ENCODE data around the gene SPATA46.

The SPATA46 gene

DNA sequence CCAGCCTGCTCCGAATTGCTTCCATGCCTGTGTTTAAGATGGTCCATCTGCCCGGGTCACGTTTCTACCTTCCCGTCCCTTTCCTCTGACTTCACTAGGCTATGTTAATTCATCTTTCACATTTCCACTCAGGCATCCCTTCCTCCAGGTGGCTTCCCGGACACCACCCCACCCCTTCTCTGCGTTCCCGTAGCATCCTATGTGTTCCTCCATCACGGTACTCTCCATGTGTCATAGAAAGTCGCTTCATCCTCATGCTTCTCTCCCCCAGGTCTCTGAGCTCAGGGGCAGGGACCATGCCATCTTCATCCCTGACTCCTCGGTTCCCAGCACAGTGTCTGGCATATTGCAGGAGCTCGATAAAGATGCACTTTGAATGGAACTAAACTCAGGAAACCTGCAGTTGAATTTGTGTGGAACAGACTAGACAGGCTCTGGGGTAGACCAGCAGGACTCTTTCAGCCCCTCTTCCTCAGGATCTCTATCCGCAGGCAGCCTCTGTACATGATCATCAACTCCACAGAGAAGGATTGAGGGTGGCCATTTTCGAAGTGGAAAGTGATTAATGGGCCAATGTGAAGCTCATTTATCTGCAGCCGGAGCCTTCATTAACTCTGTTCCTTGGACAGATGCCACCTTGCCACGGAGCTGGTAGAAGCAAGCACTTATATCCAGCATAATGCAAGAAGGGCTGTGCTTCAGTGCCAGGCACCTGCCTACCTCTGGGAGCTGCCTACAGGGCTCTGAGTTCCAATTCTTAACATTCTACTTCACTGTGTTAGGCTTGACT is 13.9 kb upstream of the SPATA46 start:
- DNase-seq = no peak

DNA sequence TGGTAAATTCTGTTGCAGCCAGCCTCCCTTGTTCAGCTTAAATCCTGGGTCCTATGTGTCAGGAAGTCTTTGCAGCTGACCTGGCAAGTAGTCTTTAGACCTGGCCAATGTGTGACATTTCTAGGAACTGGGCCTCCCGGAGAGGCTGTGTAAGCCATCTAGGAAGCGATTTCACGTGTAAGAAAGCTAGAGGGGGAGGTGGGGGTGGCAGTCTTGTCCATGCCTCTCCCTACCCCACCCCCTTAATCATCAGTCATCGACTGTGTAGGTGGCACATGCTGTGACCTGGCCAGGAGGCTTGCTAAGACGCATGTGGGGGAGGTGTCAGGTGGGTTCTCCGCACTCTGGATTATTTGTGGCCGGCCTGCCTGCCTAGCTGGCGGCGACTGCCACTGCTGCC is 13.3 kb upstream of the SPATA46 start:
- no peak for DNase-seq

DNA sequence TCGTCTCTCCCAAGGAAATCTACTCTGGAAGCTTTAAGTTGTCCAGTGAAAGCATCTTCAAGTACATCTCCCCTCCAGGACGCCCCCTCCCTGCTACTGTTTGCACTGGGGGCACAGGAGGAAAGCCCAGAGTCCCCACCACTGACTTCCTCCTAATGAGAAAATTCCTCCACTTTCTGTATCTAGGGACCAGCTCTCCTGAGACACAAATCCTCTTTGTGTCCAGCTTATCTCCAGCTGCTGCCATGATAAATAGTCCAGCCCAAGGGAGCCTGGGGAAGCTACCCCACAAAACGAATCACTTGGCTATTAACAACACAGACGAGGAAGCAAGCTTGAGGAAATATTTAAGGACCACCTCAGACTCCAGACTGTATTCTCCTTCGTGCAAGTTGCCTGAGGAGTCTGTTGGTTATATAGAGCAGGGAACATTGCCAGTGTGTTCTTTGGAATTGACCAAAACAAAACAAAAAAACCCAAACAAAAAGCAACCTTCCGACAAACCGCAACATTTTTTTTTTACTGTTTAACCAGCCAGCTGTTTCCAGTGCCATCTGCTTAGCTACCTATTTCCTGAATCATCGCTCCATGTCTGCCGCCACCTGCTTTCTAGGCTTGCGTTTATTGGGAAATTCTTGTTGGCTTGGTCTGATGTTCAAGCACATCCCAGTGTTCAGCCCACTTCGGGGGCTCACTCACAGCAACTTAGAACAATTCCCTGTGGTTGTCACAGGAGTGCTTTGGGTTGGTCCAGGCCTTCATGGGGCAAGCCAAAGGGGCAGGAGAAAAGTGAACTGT is 12.6 kb upstream of the SPATA46 start:
- no peak for DNase-seq

DNA sequence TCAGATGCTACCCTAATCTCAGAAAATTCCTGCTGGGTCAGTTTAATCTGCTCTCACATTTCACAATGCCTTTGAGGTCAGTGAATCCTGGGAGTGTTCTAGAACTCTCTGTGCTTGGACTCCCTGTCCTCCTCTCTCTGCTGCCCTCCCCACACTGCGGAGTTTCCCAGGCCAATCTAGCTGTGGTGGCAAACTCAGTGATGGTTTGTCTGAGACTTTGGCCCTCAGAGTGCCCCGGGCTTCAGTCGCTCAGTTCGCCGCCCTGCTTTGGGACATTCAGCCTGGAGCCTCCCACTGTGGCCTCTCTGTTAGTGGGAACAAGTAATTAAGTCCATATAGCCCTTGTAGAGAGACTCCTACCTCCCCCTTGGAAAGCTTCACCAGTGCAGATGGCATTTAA is 12.0 kb upstream of the SPATA46 start:
- no peak for DNase-seq

DNA sequence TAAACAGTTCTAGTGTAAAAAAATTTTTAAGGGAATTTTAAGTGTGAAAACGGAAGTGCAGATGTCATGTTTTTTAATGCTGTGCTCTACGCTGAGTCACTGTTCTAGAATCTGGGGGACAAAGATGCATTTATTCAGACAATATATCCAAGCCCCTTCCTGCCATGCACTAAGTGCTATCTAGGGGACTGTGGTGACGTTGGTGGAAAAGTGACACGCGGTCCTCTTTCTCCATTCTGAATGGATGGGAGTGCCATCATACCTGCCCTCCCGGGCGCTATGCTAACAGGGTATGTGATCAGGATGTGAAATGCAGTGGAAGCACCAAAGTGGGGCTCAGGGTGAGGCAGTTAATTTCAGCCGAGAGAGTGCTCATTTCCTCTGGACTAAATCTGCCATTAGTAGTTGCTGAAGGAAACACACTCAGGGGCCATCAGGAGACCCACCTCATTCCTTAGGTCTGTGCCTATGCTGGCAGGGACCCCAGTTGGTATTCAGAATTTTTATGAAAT is 11.5 kb upstream of the SPATA46 start:
- DNase-seq = no peak

DNA sequence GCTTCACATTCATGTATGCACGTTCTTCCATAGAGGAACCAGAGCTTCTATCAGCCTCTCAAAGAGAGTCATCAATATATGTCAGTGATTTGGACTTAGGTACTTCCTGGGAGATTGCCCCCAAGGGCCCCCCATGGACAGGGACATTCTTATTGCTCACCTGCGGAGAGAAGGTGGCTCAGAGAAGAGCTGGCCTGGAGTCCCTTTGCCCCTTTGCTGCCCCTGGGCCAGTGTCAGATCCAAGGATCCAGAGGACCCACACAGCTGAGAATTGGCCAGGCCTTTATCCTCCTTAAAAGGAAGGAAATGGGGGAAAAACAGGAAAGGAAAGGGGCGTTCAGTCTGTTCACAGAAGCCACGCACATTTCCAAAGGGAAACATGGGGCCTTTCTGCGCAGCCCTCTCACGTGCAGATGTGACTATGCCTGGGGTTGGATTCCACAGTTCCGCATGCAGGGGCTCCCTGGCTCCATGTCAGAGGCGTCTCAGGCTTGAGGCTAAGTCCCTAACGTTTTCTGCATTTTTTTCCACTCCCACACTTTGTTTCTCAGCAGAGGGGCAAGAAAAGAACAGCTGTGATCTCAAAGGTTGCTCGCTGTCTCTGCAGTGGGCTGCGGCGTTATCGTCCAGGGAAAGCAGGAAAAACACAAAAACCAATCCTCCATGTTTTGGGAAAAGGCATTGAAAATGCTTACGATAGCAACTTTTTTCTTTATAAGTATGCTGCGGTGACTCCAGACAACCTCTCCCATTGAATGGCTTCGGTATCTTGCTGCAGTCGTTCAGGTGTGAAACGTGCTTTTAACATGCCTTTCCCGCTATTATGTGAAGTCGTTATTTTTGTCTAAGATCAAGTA is 10.8 kb upstream of the SPATA46 start:
- no peak for DNase-seq

DNA sequence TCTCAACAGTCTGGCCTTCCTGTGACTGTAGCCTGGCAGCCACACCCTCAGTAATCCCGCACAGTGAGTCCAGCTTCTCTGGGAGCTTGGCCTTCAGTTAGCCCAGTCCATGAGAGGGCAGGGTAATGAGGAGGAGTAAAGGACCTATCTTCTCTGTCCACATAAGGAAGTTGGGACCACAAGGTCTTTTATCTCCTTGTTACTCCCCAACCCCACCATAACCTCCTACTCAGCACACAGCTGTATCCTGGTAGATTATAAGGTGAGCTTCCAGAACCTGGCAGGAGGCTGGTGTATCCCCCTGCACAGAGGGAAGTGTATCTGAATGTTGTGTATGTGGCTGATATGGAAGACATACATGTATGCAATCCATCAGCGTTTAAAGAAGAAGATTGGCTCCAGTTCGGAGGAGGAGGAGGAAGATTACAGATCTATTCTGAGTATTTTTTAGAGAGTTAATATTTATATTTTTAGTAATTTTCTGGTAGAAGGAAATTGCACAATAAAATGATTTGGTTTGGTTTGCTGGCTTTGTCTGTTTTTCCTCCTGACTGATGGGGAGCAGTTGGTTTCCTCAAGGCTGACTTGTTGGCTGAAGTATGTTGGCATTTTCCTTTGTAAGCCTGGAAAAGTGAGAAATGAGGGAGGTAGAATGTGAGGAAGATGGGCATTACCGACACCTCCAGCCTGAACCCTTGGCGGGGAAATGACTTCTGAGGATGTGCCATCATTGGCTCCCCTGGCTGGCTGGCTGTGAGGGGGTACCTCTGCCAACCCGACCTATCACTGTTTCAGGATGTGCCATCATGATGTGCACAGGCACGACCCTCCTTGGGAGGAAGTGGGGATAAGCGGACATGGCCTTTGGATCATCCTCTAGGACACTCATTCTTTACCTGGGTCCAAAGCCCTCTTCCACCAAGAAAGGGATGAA is 9.9 kb upstream of the SPATA46 start:
- no peak for DNase-seq

DNA sequence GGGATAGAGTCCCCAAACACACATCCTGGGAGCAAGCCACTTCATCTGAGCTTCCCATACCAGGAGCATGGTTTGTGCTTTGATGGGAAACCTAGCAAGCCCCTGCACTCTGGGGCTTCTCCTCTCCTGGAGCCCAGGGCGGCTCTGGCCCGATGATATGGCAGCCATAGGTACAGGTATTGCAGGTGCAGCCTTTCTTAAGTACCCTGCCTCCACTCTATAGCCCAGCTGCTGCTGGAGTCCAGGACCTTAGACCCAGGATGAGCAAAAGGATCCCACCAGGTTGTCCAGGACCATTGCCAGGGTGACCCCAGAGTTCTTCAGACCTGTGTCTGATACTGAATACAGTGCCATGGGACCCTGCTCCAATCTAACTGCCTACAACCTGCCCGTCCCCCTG is 9.0 kb upstream of the SPATA46 start:
- DNase-seq = no peak

DNA sequence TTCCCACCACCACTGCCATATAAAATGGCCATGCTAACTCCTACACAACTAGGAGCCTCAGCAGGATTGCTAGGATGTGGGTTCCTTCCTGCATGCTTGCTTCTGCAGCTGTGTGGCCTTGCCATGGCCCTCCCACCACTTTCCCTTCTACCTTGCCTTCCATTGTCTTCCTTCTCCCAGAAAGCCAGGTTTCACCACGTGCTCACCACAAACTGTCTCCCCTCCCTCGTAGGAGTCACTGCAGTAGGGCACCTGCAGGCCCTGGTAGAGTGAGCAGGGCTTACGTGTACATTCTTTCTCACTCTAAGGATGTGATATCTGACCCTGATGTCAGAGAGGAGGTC is 8.6 kb upstream of the SPATA46 start:
- no peak for DNase-seq

DNA sequence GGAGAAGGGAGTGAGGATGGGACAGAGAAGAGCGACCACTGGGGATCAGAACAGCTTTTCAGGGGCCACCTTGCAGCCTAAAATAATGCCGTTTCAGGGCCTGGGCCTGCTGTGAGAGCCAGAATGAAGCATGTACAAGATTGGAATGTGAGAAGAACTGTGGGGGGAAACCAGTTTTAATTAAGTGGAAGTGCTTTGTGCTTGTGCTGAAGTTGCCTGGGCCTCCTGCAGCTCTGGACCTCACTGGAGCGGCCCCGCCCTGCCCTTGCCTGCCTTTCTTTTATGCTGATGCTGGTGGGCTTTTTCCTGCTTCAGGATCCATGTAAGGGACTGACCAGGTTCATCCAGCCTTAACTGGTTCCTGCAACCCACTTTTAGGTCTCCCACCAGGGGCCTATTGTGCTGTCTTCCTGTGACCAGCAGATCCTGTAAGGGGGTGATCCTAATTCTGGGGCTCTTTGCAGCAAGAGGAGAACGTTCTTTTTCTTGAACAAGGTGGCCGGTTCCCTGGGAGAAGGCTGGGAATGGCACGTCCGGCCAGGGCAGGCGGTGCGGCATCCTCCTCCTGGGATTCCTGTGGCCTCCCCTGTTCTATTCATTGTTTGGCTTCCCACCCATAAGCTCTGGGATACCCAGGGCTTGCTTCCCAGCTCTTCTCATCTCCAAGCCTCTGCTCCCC is 8.1 kb upstream of the SPATA46 start:
- DNase-seq = no peak

DNA sequence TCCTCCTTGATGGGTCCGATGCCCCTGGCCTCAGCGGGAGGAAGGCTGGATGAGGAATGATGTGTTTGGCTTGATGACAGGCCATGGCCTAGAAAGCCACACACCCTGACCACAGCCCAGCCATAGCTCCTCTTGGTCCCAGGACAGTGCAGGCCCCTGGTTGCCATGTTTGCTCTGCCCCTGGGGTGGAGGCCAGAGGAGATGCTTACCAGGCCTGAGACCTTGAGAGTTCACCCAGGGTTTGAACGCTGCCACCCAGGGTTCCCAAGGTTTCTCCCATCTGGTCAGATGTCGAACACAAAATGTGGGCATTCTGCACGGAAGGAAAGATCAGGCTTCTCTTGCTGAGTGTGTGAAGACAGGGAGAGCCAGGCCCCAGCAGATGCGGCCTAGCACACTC is 7.5 kb upstream of the SPATA46 start:
- no peak for DNase-seq

DNA sequence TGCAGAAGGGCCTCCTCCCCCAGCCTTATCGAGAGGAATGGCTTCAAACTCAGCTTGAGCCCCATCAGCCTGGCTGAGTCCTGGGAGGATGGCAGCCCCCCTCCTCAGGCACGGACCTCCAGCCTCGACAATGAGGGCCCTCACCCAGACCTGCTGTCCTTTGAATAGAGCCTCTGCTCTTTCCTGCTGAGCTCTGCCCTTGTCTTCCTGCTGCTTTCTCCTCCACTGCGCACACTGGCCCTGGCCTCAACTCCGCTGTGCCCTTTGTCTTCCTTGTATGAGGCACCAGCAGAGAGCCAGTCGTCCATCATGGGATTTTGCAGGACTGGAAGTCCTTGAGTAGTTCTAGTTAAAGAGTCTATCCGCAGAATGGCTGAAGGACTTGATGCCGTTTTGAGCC is 6.9 kb upstream of the SPATA46 start:
- DNase-seq = no peak

DNA sequence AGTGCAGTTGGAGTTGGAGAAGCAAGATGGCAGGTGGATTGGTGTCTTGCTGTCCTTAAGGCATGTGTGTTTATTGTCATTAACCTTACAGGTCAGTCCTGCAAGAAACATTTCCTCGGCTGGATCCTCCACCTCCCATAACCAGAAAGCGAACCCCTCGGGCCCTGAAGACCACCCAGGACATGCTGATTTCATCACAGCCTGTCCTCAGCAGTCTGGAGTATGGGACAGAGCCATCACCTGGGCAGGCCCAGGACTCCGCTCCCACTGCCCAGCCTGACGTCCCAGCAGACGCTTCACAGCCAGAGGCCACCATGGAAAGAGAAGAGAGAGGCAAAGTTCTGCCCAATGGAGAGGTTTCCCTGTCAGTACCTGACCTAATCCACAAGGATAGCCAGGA is 6.4 kb upstream of the SPATA46 start:
- no peak for DNase-seq

DNA sequence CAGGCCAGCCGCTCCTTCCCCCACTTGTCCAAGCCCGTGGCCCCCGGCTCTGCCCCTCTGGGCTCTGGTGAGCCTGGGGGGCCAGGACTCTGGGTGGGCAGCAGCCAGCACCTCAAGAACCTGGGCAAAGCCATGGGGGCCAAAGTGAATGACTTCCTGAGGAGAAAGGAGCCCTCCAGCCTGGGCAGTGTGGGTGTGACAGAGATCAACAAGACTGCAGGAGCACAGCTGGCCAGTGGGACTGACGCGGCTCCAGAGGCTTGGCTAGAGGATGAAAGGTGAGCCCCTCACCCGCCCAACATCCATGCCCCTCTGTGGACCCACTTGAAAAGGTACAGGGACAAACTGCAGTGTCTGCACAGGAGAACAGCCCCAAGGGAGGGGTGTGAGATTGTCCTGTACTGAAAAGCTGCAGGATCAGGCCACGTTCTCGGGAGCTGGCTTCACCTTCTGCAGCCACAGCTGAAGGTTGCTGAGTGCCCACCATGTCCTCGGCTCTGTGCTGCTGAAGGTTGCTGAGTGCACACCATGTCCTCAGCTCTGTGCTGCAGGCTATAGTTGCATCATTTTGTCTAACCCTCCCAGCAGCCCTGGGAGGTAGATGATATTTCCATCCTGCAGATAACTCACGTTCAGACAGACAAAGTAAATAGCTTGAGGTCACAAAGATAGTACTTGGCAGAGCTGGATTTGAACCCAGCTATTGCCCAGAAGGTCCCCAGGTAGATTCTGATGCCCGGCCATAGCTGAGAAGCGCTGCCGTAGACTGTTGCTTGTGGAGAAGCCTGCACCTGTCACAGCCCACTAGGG is 5.5 kb upstream of the SPATA46 start:
- DNase-seq = no peak

DNA sequence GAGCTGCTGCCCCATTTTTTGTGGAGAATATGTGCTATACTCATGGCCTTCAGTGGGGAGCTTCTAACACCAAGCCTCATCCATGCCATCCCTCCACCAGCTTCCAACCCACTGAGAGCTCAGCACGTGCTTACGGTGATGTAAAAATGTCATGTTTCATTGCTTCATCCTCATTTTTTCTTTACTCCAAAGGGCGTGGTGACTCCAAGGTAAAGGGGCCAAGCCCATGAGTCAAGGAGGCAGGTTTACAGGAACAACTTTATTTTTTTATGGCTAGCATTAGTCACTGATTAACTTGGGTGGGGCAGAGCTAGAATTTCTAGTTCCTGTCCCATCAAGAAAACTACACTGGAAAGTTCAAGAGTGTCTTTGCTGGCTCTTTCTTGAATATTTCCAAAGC is 4.7 kb upstream of the SPATA46 start, which contains the start of gene C1orf226:
C1orf226 (plus strand) TSS at position 346 of the 400 bp plus-strand sequence. CDS start 174 bp downstream, outside the sequence.
- no peak for DNase-seq

DNA sequence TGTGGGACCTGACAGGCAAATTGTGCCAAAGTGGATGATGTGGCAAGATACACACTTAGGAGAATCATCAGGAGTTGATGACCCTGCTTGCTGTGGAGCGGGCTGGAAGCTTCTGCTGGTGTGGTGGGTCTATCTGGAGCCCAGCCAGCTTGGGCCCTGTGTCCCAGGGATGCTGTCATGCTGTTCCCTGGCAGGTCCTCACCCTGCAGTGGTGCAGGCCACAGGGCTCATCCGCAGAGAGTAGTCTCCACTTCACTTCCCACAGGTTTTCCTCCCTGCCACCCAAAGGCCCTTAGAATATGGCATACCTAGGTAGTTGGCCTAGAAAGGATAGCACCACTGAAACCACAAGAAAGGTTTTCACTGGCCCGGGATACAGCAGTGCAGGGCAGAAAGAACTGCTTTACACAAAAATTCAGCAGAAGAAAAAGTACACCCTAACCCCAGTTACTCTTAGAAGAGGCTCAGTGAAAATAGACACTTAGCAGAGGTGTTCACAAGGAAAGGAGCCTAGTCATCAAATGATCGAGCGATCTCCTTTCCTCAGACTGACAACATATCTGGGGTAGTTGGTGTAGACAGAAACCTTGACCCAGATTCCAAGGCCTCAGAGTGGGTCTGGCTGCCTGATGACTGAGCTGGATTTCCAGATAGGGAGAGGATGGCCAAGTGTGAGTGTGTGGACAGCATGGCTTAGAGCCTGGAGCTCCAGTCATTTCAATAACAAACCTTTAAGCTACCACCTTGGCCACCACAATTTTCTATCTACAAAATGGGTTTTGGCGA is 3.6 kb upstream of the SPATA46 start:
- no peak for DNase-seq

DNA sequence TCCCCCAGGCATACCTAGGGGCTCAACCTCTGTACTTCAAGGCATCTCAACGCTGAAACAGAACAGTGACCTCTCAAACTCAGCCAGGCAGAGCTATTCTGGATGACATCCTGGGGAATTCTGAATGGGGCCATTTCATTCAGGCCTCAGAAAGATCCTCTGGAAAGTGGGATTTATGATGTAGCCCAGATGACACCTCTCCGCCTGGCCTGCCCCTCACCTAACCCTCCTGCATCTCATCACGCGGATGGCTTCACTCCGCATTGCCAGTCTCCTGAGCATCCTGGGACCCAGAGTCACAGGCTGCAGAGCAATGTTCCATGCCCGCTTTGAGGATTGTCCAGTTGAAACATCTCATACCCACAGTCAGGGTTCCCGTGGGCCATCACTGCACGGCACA is 1.2 kb downstream of the SPATA46 start:
- DNase-seq = no peak

DNA sequence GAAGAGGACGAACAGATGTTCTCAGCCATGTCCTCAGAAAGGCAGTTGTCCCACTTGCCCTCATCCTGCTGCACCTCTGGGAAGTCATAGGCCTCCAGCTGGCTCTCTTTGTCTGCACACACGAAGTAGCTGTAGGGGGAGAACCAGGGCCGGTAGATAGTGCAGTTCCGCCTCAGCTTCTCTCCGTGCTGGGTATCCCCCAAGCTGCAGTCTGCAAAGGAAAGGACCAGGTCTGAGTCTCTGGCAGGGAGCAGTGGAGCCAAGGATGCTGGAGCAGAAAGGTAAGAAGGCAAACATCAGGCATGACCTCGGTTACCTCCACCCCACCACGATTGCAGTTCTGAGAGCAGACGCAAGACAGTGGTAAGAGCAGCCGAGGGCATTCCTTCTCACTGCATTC is 2.2 kb downstream of the SPATA46 start:
- DNase-seq = no peak

DNA sequence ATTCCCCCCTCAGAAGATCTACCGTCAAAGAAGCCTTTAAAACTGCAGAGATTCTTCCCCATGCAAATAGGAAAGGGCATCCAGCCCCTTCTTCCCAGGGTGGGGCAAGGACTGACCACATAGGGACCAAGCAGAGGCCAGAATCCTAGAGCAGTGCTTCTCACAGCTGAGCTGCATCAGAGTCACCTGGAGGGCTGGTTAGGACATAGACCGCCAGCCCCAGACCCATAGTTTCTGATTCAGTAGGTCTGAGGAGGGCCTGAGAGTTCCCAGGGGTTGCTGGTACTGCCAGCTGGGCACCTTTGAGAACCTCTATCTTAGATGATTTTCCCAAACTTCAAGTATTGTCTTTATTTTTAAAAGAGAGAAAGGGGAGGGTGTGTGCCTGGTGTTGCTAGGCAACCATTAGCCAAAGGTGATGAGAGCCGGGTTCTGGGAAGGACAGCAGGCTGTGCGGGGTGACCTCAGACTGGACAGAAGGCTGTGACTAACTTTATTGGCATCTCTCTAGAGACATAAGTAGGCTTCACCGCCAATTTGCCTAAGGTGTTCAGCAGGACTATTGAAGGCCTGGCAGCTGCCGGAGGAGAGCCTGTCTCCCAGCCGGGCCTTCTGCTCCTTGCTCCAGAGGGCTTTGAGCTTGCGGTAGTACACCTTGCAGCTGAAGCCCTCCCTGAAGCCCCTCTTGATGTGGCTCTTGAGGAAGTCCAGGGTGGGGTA is 3.0 kb downstream of the SPATA46 start:
- no peak for DNase-seq
